ENCODE measurements around the gene TST.

Gene TST

GRCh38 chr22:37053310-37054055 lies 34.2 kb upstream of the TST start:
- DNase-seq: no peak

GRCh38 chr22:37052386-37053309 lies 33.4 kb upstream of the TST start:
- no peak for DNase-seq

GRCh38 chr22:37051391-37052385 lies 32.4 kb upstream of the TST start, which contains the start of gene KCTD17:
KCTD17 (plus strand) TSS chr22:37051742; CDS start chr22:37051761, 19 bp downstream.
- DNase-seq: peak; percentile 27 to 68

- DNase-seq: no peak
These were observed 31.7 kb upstream of the TST start for GRCh38 chr22:37050913-37051312.

GRCh38 chr22:37049224-37049623 lies 30.0 kb upstream of the TST start:
- no peak for DNase-seq

GRCh38 chr22:37048133-37048532 lies 28.9 kb upstream of the TST start:
- no peak for DNase-seq

GRCh38 chr22:37047006-37047405 lies 27.8 kb upstream of the TST start:
- DNase-seq: no peak

GRCh38 chr22:37046589-37046988 lies 27.3 kb upstream of the TST start:
- no peak for DNase-seq

- no peak for DNase-seq
These were observed 26.7 kb upstream of the TST start for GRCh38 chr22:37045958-37046357.

- DNase-seq: no peak
These were observed 25.7 kb upstream of the TST start for GRCh38 chr22:37044634-37045625.

GRCh38 chr22:37043828-37044538 lies 24.7 kb upstream of the TST start:
- DNase-seq: no peak

GRCh38 chr22:37043209-37043827 lies 24.1 kb upstream of the TST start:
- DNase-seq: no peak

- DNase-seq: no peak
These were observed 20.2 kb upstream of the TST start for GRCh38 chr22:37039466-37039865.

- DNase-seq: no peak
These were observed 18.4 kb upstream of the TST start for GRCh38 chr22:37037669-37038068.

GRCh38 chr22:37036655-37037377 lies 17.6 kb upstream of the TST start:
- DNase-seq: no peak

GRCh38 chr22:37033605-37034430 lies 14.6 kb upstream of the TST start:
- no peak for DNase-seq

- no peak for DNase-seq
These were observed 13.6 kb upstream of the TST start for GRCh38 chr22:37032535-37033460.
